H1 (cell line): ENCODE results near the gene LPCAT3. TPM values are rescaled to one million over a fixed set of nuclear protein-coding genes. Genes with fewer than 3 reads are reported as not detected.

Source experiments
- CTCF ChIA-PET: fragments of 300-600 bp; sonication (Branson Sonifier 250); formaldehyde crosslinking; loops from one replicate; lab custom pipeline; 2021; ENCODE audit not compliant: partially characterized antibody; lab: Charles Lee
- POLR2A ChIA-PET: fragments of 300-600 bp; sonication (Branson Sonifier 250); formaldehyde crosslinking; loops from one replicate; lab custom pipeline; 2021; ENCODE audit warnings: inconsistent platforms; ENCODE audit not compliant: partially characterized antibody; lab: Charles Lee
- DNase-seq, 2 experiments: peaks; one replicate each; pipeline versions ENCODE4 v3.0.0 to v3.0.0-alpha.2; 2010 to 2022; ENCODE audit warnings: low spot score in 2 of 2, low read depth in 1 of 2, mixed read lengths in 1 of 2
- FAIRE-seq: peaks from 2 replicates; lab custom pipeline; 2011; peaks lifted over from hg19 to GRCh38; lab: Jason Lieb, UNC
- H2AFZ ChIP-seq: 2 replicates; pipeline ENCODE4 v1.8.1; 2012; ENCODE audit warnings: low read length, inconsistent platforms
- H2AK5ac ChIP-seq: 2 replicates; pipeline ENCODE4 v1.6.1; 2013; ENCODE audit warnings: low read depth, low read length
- H2BK120ac ChIP-seq: replicated peaks from 2 replicates; pipeline ENCODE3; 2013; ENCODE audit warnings: low read depth, low read length, inconsistent platforms
- H2BK12ac ChIP-seq: 2 replicates; pipeline ENCODE4 v1.6.1; 2013; ENCODE audit warnings: low read depth, low read length
- H2BK15ac ChIP-seq: 2 replicates; pipeline ENCODE4 v1.6.1; 2013; ENCODE audit warnings: low read length
- H2BK20ac ChIP-seq: 2 replicates; pipeline ENCODE4 v1.6.1; 2013; ENCODE audit warnings: low read length
- H2BK5ac ChIP-seq: 2 replicates; pipeline ENCODE4 v1.6.1; 2013; ENCODE audit warnings: low read depth, low read length
- H3K14ac ChIP-seq: 2 replicates; pipeline ENCODE4 v1.6.1; 2013; ENCODE audit warnings: inconsistent platforms; ENCODE audit not compliant: insufficient read length
- H3K18ac ChIP-seq: 2 replicates; pipeline ENCODE4 v1.6.1; 2013; ENCODE audit warnings: low read length; ENCODE audit errors: extremely low read depth
- H3K23ac ChIP-seq: 2 replicates; pipeline ENCODE4 v1.6.1; 2013; ENCODE audit warnings: inconsistent platforms; ENCODE audit not compliant: insufficient read length
- H3K23me2 ChIP-seq: 2 replicates; pipeline ENCODE4 v1.6.1; 2013; ENCODE audit warnings: low read depth, low read length
- H3K27ac ChIP-seq: 2 replicates; pipeline ENCODE4 v1.6.1; 2011; ENCODE audit warnings: low read depth, low read length, inconsistent platforms
- H3K27me3 ChIP-seq, 4 experiments: replicated peaks in 1 of 4; 1 replicate in 1 of 4; 2 replicates in 3 of 4; pipeline versions ENCODE4 v1.6.1 to v1.8.1; 2011 to 2013; ENCODE audit warnings: low read length in 3 of 4, mild to moderate bottlenecking in 3 of 4, inconsistent platforms in 2 of 4, mixed read lengths in 2 of 4, moderate library complexity in 1 of 4; ENCODE audit not compliant: control insufficient read depth in 3 of 4, insufficient read depth in 3 of 4; ENCODE audit errors: extremely low read depth in 1 of 4
- H3K36me3 ChIP-seq, 4 experiments: 2 replicates each; pipeline versions ENCODE4 v1.6.1 to v1.8.1; 2011 to 2013; ENCODE audit warnings: mild to moderate bottlenecking in 4 of 4, low read length in 3 of 4, moderate library complexity in 2 of 4, control low read depth in 1 of 4, inconsistent platforms in 1 of 4; ENCODE audit not compliant: insufficient read depth in 4 of 4, control insufficient read depth in 2 of 4
- H3K4ac ChIP-seq: replicated peaks from 2 replicates; pipeline ENCODE3; 2013; ENCODE audit warnings: low read length, low read depth, mixed read lengths, inconsistent platforms; ENCODE audit not compliant: insufficient read length
- H3K4me1 ChIP-seq, 4 experiments: replicated peaks in 1 of 4; 1 replicate in 1 of 4; 2 replicates in 3 of 4; pipeline versions ENCODE4 v1.6.1 to v1.8.1; 2011 to 2013; ENCODE audit warnings: low read length in 3 of 4, inconsistent platforms in 2 of 4, mixed read lengths in 1 of 4; ENCODE audit not compliant: insufficient read depth in 4 of 4, control insufficient read depth in 3 of 4
- H3K4me2 ChIP-seq, 2 experiments: 2 replicates each; pipeline versions ENCODE4 v1.6.1 to v1.8.1; 2011 to 2013; ENCODE audit warnings: low read depth in 2 of 2, low read length in 2 of 2, control low read depth in 1 of 2, inconsistent platforms in 1 of 2, mild to moderate bottlenecking in 1 of 2; ENCODE audit not compliant: insufficient read depth in 1 of 2
- H3K4me3 ChIP-seq, 4 experiments: fragments of 200-600, 300-600 bp in 1 of 4; sonication (generic), shearing (Covaris generic), sonication (Bioruptor Twin) in 1 of 4; 2 replicates each; pipeline versions ENCODE4 v1.5.1 to v1.8.1; 2011 to 2016; ENCODE audit warnings: low read length in 4 of 4, low read depth in 3 of 4, control low read depth in 2 of 4, inconsistent platforms in 2 of 4, mild to moderate bottlenecking in 2 of 4, mixed read lengths in 1 of 4, moderate library complexity in 1 of 4; ENCODE audit not compliant: insufficient read depth in 2 of 4; ENCODE audit errors: extremely low read depth in 1 of 4
- H3K56ac ChIP-seq: replicated peaks from 2 replicates; pipeline ENCODE3; 2013; ENCODE audit warnings: low read depth, mild to moderate bottlenecking, mixed read lengths, low read length, inconsistent platforms; ENCODE audit not compliant: insufficient read length
- H3K79me1 ChIP-seq: 2 replicates; pipeline ENCODE4 v1.6.1; 2013; ENCODE audit warnings: low read depth, low read length, control low read depth
- H3K79me2 ChIP-seq, 2 experiments: 2 replicates each; pipeline versions ENCODE4 v1.6.1 to v1.8.1; 2012 to 2013; ENCODE audit warnings: low read length in 2 of 2, mild to moderate bottlenecking in 2 of 2, inconsistent platforms in 1 of 2; ENCODE audit not compliant: insufficient read depth in 2 of 2, control insufficient read depth in 1 of 2
- H3K9ac ChIP-seq, 4 experiments: replicated peaks in 1 of 4; 1 replicate in 1 of 4; 2 replicates in 3 of 4; pipeline versions ENCODE4 v1.6.1 to v1.8.1; 2011 to 2013; ENCODE audit warnings: low read depth in 3 of 4, low read length in 3 of 4, control low read depth in 2 of 4, mild to moderate bottlenecking in 2 of 4, moderate library complexity in 2 of 4, inconsistent platforms in 1 of 4; ENCODE audit errors: extremely low read depth in 1 of 4
- H3K9me3 ChIP-seq, 2 experiments: 2 replicates each; pipeline versions ENCODE4 v1.6.1 to v1.8.1; 2012 to 2013; ENCODE audit warnings: mild to moderate bottlenecking in 2 of 2, moderate library complexity in 2 of 2, control low read depth in 1 of 2, inconsistent platforms in 1 of 2, low read depth in 1 of 2, low read length in 1 of 2, mixed read lengths in 1 of 2; ENCODE audit not compliant: insufficient read depth in 2 of 2
- H4K20me1 ChIP-seq, 2 experiments: replicated peaks in 1 of 2; 2 replicates each; pipeline versions ENCODE3 to v1.8.1; 2011 to 2013; ENCODE audit warnings: inconsistent platforms in 2 of 2, low read length in 2 of 2, mild to moderate bottlenecking in 1 of 2; ENCODE audit not compliant: insufficient read depth in 2 of 2, control insufficient read depth in 1 of 2
- H4K5ac ChIP-seq: 2 replicates; pipeline ENCODE4 v1.6.1; 2013; ENCODE audit warnings: low read length, low read depth, mixed read lengths, inconsistent platforms; ENCODE audit not compliant: insufficient read length
- H4K8ac ChIP-seq: 2 replicates; pipeline ENCODE4 v1.8.0; 2013; ENCODE audit warnings: mild to moderate bottlenecking, moderate library complexity, low read length, inconsistent platforms; ENCODE audit not compliant: insufficient read depth; ENCODE audit errors: extremely low read depth
- H4K91ac ChIP-seq: replicated peaks from 2 replicates; pipeline ENCODE3; 2013; ENCODE audit warnings: low read length, mixed read lengths, inconsistent platforms; ENCODE audit not compliant: insufficient read length
- BCL11A ChIP-seq, 2 experiments: IDR thresholded peaks; one replicate each; pipeline ENCODE4 v1.6.1; 2011; ENCODE audit warnings: low read depth in 2 of 2, low read length in 2 of 2, mild to moderate bottlenecking in 2 of 2
- CEBPB ChIP-seq: IDR thresholded peaks from 2 replicates; pipeline ENCODE4 v1.6.1; 2012; ENCODE audit warnings: low read depth, low read length
- CTBP2 ChIP-seq: IDR thresholded peaks from 2 replicates; pipeline ENCODE4 v1.7.0; 2011; ENCODE audit warnings: borderline replicate concordance, mild to moderate bottlenecking, moderate library complexity, mixed read lengths, low read length; ENCODE audit not compliant: insufficient read depth, insufficient read length
- EP300 ChIP-seq, 2 experiments: IDR thresholded peaks; 1 replicate in 1 of 2; 2 replicates in 1 of 2; pipeline ENCODE4 v1.6.1; 2011 to 2012; ENCODE audit warnings: low read depth in 2 of 2, low read length in 2 of 2, mild to moderate bottlenecking in 2 of 2, borderline replicate concordance in 1 of 2, inconsistent platforms in 1 of 2, moderate library complexity in 1 of 2
- NANOG ChIP-seq: IDR thresholded peaks from 2 replicates; pipeline ENCODE4 v1.6.1; 2011; ENCODE audit warnings: low read length, low read depth, mild to moderate bottlenecking, inconsistent platforms; ENCODE audit not compliant: insufficient read depth, poor library complexity, severe bottlenecking
- RBBP5 ChIP-seq: IDR thresholded peaks from 2 replicates; pipeline ENCODE4 v1.7.1; 2012; ENCODE audit warnings: low read depth, mild to moderate bottlenecking, inconsistent platforms, low read length, moderate library complexity, borderline replicate concordance
- RXRA ChIP-seq: IDR thresholded peaks from 2 replicates; pipeline ENCODE4 v1.6.1; 2011; ENCODE audit warnings: low read depth, mild to moderate bottlenecking, low read length, moderate library complexity; ENCODE audit not compliant: insufficient read depth
- SAP30 ChIP-seq: fragments of 300-600 bp; sonication (generic); IDR thresholded peaks from 2 replicates; pipeline ENCODE4 v1.7.1; 2012; ENCODE audit warnings: low read length, moderate library complexity, mild to moderate bottlenecking, inconsistent platforms; ENCODE audit not compliant: insufficient read depth, insufficient replicate concordance
- SP1 ChIP-seq: IDR thresholded peaks from 2 replicates; pipeline ENCODE4 v1.6.1; 2011; ENCODE audit warnings: low read depth, low read length
- TCF12 ChIP-seq: IDR thresholded peaks from 2 replicates; pipeline ENCODE4 v1.6.1; 2011; ENCODE audit warnings: low read depth, mild to moderate bottlenecking, low read length
- polyA plus RNA-seq, 7 experiments: library from polyadenylated mRNA; depleted of rRNA in 3 of 7; stranded (reverse) in 5 of 7; unstranded in 2 of 7; fragments of >200 nt in 5 of 7; fragments of 200-250 nt in 2 of 7; gene quantifications; 1 replicate in 5 of 7; 2 replicates in 1 of 7; 4 replicates in 1 of 7; pipeline versions ENCODE4 v1.2.1 to v1.2.3, GENCODE V29; 2011 to 2013; ENCODE audit warnings: missing spikeins in 2 of 7, mixed read lengths in 2 of 7
- total RNA-seq: library from RNA; stranded (reverse); fragmentation: NEBNext Ultra II Directional; extraction: Animal tissue kit (Norgen Biotek cat#: 25700); gene quantifications from 2 replicates; pipeline ENCODE4 v1.2.1, GENCODE V29; 2021
- TF ChIP-seq, protein P1 (sequence below): IDR thresholded peaks from 2 replicates; pipeline ENCODE4 v1.6.1; 2012; ENCODE audit warnings: inconsistent platforms

Gene LPCAT3
- total and polyA plus RNA-seq, 2 of the 8 experiments (the other 6 are each of a cell fraction or from before 2014, with no cell fraction given), result 55.8 to 70.4 TPM

DNA sequence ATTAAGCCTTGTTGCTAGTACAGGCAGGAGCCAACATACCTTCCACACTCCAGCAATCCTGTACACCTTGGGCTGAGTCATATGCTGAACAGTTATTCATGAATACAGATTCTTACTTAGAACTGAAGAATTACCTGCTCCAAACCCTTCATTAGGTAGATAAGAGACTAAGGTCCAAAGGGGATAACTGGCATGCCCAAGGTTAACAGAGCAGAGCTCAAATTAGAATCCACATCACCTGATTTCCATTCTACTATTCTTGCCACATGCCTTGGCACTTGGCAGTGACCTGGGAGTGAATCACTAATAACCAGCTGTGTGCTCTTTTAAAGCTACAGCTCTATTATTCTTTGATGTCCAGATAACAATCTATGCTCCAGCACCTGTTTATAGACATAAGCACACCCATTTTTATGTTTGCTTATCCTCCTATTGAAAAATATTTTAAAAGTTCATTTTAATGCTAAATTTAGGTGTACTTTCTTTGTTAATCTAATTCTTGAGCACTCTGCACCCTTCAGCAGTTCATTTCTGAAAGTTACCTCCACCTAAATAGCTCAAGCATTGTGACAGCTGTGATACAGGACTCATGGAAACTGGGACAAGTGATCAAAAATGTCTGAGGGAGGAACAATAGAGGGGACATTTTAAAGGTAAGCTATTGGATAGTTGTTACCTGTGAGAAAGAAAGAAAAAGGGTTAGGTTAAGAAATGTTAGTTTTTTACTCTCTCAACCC is 19.4 kb downstream of the LPCAT3 start:
- POLR2A ChIA-PET, result interaction anchor here (0.6 to 2.2 kb wide), 10 partner anchors 7 to 188 kb away, joined by 3 to 16 read pairs (median 4); partner anchors contain the start of gene LPCAT3
- FAIRE-seq, result no peak
- no peak for TF ChIP-seq BCL11A (IDR thresholded peaks at IDR 0.05; ENCODE audit: low read depth in 2 of 2, low read length in 2 of 2)
- TF ChIP-seq RBBP5, result no peak
- no peak for TF ChIP-seq SP1
- no peak for TF ChIP-seq RXRA
- no peak for TF ChIP-seq TCF12
- no peak for TF ChIP-seq CEBPB
- TF ChIP-seq, protein P1, sequence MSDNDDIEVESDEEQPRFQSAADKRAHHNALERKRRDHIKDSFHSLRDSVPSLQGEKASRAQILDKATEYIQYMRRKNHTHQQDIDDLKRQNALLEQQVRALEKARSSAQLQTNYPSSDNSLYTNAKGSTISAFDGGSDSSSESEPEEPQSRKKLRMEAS, result no peak
- TF ChIP-seq NANOG, result no peak
- TF ChIP-seq SAP30, result no peak
- no peak for TF ChIP-seq EP300 (IDR thresholded peaks at IDR 0.05; ENCODE audit: borderline replicate concordance in 1 of 2, low read depth in 2 of 2, low read length in 2 of 2)
- TF ChIP-seq CTBP2, result no peak

More for the DNA sequence above, 19.4 kb downstream of the LPCAT3 start:
- peaks cover 0 to 2% of the 10 kb centered on the region in 2 experiments for H4K20me1 ChIP-seq
- no peak overlapping the region for H3K18ac ChIP-seq
- H3K56ac ChIP-seq, result no peak overlapping the region
- H2AK5ac ChIP-seq, result no peak overlapping the region
- H3K4me1 ChIP-seq, result no peaks in the 10 kb centered on the region
- no peaks in the 10 kb centered on the region for H3K27me3 ChIP-seq
- no peak overlapping the region for H2AFZ ChIP-seq
- no peak overlapping the region for H3K9ac ChIP-seq
- CTCF ChIA-PET, result interaction anchor here (0.6 to 2.1 kb wide), 6 partner anchors 19 to 94 kb away, joined by 3 to 8 read pairs (median 3); partner anchors contain the start of gene LPCAT3
- H3K27ac ChIP-seq, result no peak overlapping the region
- H4K91ac ChIP-seq, result no peak overlapping the region
- no peak overlapping the region for H3K14ac ChIP-seq
- peaks cover 0 to 11% (median 4%) of the 10 kb centered on the region in 4 experiments; a peak in 4 of 8 replicates for H3K36me3 ChIP-seq
- H3K4me3 ChIP-seq, result no peak overlapping the region
- no peak overlapping the region for H2BK15ac ChIP-seq
- no peaks in the 10 kb centered on the region for H3K79me2 ChIP-seq
- H4K5ac ChIP-seq, result no peak overlapping the region
- no peak overlapping the region for H2BK20ac ChIP-seq
- no peak overlapping the region for H4K8ac ChIP-seq
- no peak overlapping the region for H3K4me2 ChIP-seq
- no peaks in the 10 kb centered on the region for H3K79me1 ChIP-seq
- no peak for DNase-seq
- H3K9me3 ChIP-seq, result no peaks in the 10 kb centered on the region
- H2BK5ac ChIP-seq, result no peak overlapping the region
- no peaks in the 10 kb centered on the region for H3K23me2 ChIP-seq
- no peak overlapping the region for H2BK120ac ChIP-seq
- H3K23ac ChIP-seq, result no peak overlapping the region
- no peak overlapping the region for H2BK12ac ChIP-seq
- H3K4ac ChIP-seq, result no peak overlapping the region
